GM23338 (cell line): ENCODE data around the gene CD74.

ENCODE experiments used
- CREB1 ChIP-seq: fragments of 250-450 bp; sonication (Bioruptor Pico); IDR thresholded peaks from 2 replicates; pipeline ENCODE4 v1.5.0; 2020; ENCODE audit warnings: low read depth, mild to moderate bottlenecking, moderate library complexity
- EZH2 ChIP-seq: fragments of 200-600 bp; sonication (generic); IDR thresholded peaks from one replicate; pipeline ENCODE4 v1.8.0; 2017; ENCODE audit warnings: antibody characterized with exemption, mild to moderate bottlenecking, low read depth; ENCODE audit not compliant: unreplicated experiment
- EZH2phosphoT487 ChIP-seq: fragments of 200-600 bp; sonication (generic); IDR thresholded peaks from one replicate; pipeline ENCODE4 v1.8.1; 2018; ENCODE audit warnings: antibody characterized with exemption; ENCODE audit not compliant: unreplicated experiment
- JUNB ChIP-seq: IDR thresholded peaks from one replicate; pipeline ENCODE4 v1.6.1; 2016; ENCODE audit warnings: antibody characterized with exemption; ENCODE audit not compliant: unreplicated experiment
- NANOG ChIP-seq: IDR thresholded peaks from 2 replicates; pipeline ENCODE4 v1.6.1; 2016; ENCODE audit warnings: antibody characterized with exemption, borderline replicate concordance
- POLR2AphosphoS5 ChIP-seq: IDR thresholded peaks from 2 replicates; pipeline ENCODE4 v1.6.1; 2016; ENCODE audit warnings: antibody characterized with exemption, low read depth
- REST ChIP-seq: IDR thresholded peaks from one replicate; pipeline ENCODE4 v1.6.1; 2018; ENCODE audit warnings: antibody characterized with exemption; ENCODE audit not compliant: unreplicated experiment
- STAT1 ChIP-seq: IDR thresholded peaks from one replicate; pipeline ENCODE4 v1.6.1; 2016; ENCODE audit warnings: antibody characterized with exemption; ENCODE audit not compliant: unreplicated experiment
- ZNF331 ChIP-seq: fragments of 250-450 bp; sonication (Bioruptor Pico); IDR thresholded peaks from 2 replicates; pipeline ENCODE4 v1.5.0; 2020; ENCODE audit warnings: low read depth, mild to moderate bottlenecking, moderate library complexity
- TF ChIP-seq, protein P1 (sequence below), 2 experiments: fragments of 200-600 bp in 1 of 2; sonication (generic) in 1 of 2; conservative IDR thresholded peaks; 2 replicates each; pipeline versions ENCODE4 v1.5.1 to v1.6.1; 2016 to 2017; ENCODE audit warnings: antibody characterized with exemption in 2 of 2, low read depth in 2 of 2, mild to moderate bottlenecking in 2 of 2, moderate library complexity in 1 of 2
- TF ChIP-seq, protein P2 (sequence below): IDR thresholded peaks from 2 replicates; pipeline ENCODE4 v1.6.1; 2016; ENCODE audit warnings: antibody characterized with exemption
- TF ChIP-seq, protein P3 (sequence below): fragments of 250-450 bp; sonication (Bioruptor Pico); IDR thresholded peaks from 2 replicates; pipeline ENCODE4 v1.5.0; 2020; ENCODE audit warnings: mild to moderate bottlenecking, moderate library complexity

GRCh38 chr5:150422075-150422474 is 9.4 kb upstream of the CD74 start:
- TF ChIP-seq REST (no peak), CREB1 (CRISPR knock-in tag) (no peak), EZH2 (no peak), POLR2AphosphoS5 (no peak), EZH2phosphoT487 (no peak), STAT1 (no peak), JUNB (no peak), NANOG (no peak), ZNF331 (no peak)
- TF ChIP-seq, protein P1, sequence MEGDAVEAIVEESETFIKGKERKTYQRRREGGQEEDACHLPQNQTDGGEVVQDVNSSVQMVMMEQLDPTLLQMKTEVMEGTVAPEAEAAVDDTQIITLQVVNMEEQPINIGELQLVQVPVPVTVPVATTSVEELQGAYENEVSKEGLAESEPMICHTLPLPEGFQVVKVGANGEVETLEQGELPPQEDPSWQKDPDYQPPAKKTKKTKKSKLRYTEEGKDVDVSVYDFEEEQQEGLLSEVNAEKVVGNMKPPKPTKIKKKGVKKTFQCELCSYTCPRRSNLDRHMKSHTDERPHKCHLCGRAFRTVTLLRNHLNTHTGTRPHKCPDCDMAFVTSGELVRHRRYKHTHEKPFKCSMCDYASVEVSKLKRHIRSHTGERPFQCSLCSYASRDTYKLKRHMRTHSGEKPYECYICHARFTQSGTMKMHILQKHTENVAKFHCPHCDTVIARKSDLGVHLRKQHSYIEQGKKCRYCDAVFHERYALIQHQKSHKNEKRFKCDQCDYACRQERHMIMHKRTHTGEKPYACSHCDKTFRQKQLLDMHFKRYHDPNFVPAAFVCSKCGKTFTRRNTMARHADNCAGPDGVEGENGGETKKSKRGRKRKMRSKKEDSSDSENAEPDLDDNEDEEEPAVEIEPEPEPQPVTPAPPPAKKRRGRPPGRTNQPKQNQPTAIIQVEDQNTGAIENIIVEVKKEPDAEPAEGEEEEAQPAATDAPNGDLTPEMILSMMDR (conservative IDR thresholded peaks at IDR 0.05; ENCODE audit: low read depth in 2 of 2): no peak
- TF ChIP-seq, protein P2, sequence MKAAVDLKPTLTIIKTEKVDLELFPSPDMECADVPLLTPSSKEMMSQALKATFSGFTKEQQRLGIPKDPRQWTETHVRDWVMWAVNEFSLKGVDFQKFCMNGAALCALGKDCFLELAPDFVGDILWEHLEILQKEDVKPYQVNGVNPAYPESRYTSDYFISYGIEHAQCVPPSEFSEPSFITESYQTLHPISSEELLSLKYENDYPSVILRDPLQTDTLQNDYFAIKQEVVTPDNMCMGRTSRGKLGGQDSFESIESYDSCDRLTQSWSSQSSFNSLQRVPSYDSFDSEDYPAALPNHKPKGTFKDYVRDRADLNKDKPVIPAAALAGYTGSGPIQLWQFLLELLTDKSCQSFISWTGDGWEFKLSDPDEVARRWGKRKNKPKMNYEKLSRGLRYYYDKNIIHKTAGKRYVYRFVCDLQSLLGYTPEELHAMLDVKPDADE: no peak
- TF ChIP-seq, protein P3, sequence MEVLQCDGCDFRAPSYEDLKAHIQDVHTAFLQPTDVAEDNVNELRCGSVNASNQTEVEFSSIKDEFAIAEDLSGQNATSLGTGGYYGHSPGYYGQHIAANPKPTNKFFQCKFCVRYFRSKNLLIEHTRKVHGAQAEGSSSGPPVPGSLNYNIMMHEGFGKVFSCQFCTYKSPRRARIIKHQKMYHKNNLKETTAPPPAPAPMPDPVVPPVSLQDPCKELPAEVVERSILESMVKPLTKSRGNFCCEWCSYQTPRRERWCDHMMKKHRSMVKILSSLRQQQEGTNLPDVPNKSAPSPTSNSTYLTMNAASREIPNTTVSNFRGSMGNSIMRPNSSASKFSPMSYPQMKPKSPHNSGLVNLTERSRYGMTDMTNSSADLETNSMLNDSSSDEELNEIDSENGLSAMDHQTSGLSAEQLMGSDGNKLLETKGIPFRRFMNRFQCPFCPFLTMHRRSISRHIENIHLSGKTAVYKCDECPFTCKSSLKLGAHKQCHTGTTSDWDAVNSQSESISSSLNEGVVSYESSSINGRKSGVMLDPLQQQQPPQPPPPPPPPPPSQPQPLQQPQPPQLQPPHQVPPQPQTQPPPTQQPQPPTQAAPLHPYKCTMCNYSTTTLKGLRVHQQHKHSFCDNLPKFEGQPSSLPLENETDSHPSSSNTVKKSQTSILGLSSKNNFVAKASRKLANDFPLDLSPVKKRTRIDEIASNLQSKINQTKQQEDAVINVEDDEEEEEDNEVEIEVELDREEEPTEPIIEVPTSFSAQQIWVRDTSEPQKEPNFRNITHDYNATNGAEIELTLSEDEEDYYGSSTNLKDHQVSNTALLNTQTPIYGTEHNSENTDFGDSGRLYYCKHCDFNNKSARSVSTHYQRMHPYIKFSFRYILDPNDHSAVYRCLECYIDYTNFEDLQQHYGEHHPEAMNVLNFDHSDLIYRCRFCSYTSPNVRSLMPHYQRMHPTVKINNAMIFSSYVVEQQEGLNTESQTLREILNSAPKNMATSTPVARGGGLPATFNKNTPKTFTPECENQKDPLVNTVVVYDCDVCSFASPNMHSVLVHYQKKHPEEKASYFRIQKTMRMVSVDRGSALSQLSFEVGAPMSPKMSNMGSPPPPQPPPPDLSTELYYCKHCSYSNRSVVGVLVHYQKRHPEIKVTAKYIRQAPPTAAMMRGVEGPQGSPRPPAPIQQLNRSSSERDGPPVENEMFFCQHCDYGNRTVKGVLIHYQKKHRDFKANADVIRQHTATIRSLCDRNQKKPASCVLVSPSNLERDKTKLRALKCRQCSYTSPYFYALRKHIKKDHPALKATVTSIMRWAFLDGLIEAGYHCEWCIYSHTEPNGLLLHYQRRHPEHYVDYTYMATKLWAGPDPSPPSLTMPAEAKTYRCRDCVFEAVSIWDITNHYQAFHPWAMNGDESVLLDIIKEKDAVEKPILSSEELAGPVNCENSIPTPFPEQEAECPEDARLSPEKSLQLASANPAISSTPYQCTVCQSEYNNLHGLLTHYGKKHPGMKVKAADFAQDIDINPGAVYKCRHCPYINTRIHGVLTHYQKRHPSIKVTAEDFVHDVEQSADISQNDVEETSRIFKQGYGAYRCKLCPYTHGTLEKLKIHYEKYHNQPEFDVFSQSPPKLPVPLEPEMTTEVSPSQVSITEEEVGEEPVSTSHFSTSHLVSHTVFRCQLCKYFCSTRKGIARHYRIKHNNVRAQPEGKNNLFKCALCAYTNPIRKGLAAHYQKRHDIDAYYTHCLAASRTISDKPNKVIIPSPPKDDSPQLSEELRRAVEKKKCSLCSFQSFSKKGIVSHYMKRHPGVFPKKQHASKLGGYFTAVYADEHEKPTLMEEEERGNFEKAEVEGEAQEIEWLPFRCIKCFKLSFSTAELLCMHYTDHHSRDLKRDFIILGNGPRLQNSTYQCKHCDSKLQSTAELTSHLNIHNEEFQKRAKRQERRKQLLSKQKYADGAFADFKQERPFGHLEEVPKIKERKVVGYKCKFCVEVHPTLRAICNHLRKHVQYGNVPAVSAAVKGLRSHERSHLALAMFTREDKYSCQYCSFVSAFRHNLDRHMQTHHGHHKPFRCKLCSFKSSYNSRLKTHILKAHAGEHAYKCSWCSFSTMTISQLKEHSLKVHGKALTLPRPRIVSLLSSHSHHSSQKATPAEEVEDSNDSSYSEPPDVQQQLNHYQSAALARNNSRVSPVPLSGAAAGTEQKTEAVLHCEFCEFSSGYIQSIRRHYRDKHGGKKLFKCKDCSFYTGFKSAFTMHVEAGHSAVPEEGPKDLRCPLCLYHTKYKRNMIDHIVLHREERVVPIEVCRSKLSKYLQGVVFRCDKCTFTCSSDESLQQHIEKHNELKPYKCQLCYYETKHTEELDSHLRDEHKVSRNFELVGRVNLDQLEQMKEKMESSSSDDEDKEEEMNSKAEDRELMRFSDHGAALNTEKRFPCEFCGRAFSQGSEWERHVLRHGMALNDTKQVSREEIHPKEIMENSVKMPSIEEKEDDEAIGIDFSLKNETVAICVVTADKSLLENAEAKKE: no peak
